ENCODE results near the gene GINS1.

The GINS1 gene

GRCh38 chr20:25368976-25369375 is 38.5 kb upstream of the GINS1 start:
- H3K4me3 ChIP-seq (replicated peaks; ENCODE audit: low read depth, low read length): no peak overlapping the region
- no peak for DNase-seq (ENCODE audit: low read depth)
- no peak for TF ChIP-seq CTCF (IDR thresholded peaks at IDR 0.05; ENCODE audit: low read length, missing control alignments)

- DNase-seq (ENCODE audit: low read depth): no peak
- TF ChIP-seq CTCF (IDR thresholded peaks at IDR 0.05; ENCODE audit: low read length, missing control alignments): no peak
- H3K4me3 ChIP-seq (replicated peaks; ENCODE audit: low read depth, low read length): no peak overlapping the region
Observed at GRCh38 chr20:25369529-25369928, 37.9 kb upstream of the GINS1 start.

GRCh38 chr20:25369971-25370370 is 37.5 kb upstream of the GINS1 start:
- no peak for DNase-seq (ENCODE audit: low read depth)
- H3K4me3 ChIP-seq (replicated peaks; ENCODE audit: low read depth, low read length): no peak overlapping the region
- no peak for TF ChIP-seq CTCF (IDR thresholded peaks at IDR 0.05; ENCODE audit: low read length, missing control alignments)

- H3K4me3 ChIP-seq (replicated peaks; ENCODE audit: low read depth, low read length): no peak overlapping the region
- TF ChIP-seq CTCF (IDR thresholded peaks at IDR 0.05; ENCODE audit: low read length, missing control alignments): no peak
- DNase-seq (ENCODE audit: low read depth): peak; percentile 81
Observed at GRCh38 chr20:25372584-25373336, 34.7 kb upstream of the GINS1 start.

- no peak for TF ChIP-seq CTCF (IDR thresholded peaks at IDR 0.05; ENCODE audit: low read length, missing control alignments)
- H3K4me3 ChIP-seq (replicated peaks; ENCODE audit: low read depth, low read length): no peak overlapping the region
- DNase-seq (ENCODE audit: low read depth): no peak
Observed at GRCh38 chr20:25374842-25375241, 32.6 kb upstream of the GINS1 start.

- no peak for TF ChIP-seq CTCF (IDR thresholded peaks at IDR 0.05; ENCODE audit: low read length, missing control alignments)
Observed at GRCh38 chr20:25376236-25376635, 31.2 kb upstream of the GINS1 start.

GRCh38 chr20:25376886-25377285 is 30.6 kb upstream of the GINS1 start:
- H3K4me3 ChIP-seq (replicated peaks; ENCODE audit: low read depth, low read length): no peak overlapping the region
- no peak for DNase-seq (ENCODE audit: low read depth)
- TF ChIP-seq CTCF (IDR thresholded peaks at IDR 0.05; ENCODE audit: low read length, missing control alignments): no peak

More at GRCh38 chr20:25376236-25376635, 31.2 kb upstream of the GINS1 start:
- DNase-seq (ENCODE audit: low read depth): no peak
- no peak overlapping the region for H3K4me3 ChIP-seq (replicated peaks; ENCODE audit: low read depth, low read length)

Data from fibroblast of pulmonary artery (primary cell).